ENCODE measurements around the gene SPX. TPM values are rescaled to one million over a fixed set of nuclear protein-coding genes. Genes with fewer than 3 reads are reported as not detected.

Gene SPX
- total RNA-seq, 1 donor from 2014 or later: 0.18 TPM

GRCh38 chr12:21562859-21563258 is 36.8 kb downstream of the SPX start:
- H3K36me3 Mint-ChIP-seq (ENCODE audit: low read depth, unreplicated experiment): no peaks in the 10 kb centered on the region

GRCh38 chr12:21566223-21566906 is 40.3 kb downstream of the SPX start:
- no peak for TF ChIP-seq CTCF (IDR thresholded peaks at IDR 0.05; ENCODE audit: unreplicated experiment)
- H3K36me3 Mint-ChIP-seq (ENCODE audit: low read depth, unreplicated experiment): no peaks in the 10 kb centered on the region
- no peak overlapping the region for H3K27ac Mint-ChIP-seq (ENCODE audit: unreplicated experiment)
- no peak for DNase-seq (ENCODE audit: low spot score)
- no peak overlapping the region for H3K4me3 Mint-ChIP-seq (ENCODE audit: unreplicated experiment)
- no peaks in the 10 kb centered on the region for H3K4me1 Mint-ChIP-seq (ENCODE audit: unreplicated experiment)
- H3K9me3 Mint-ChIP-seq (ENCODE audit: unreplicated experiment): no peaks in the 10 kb centered on the region
- no peaks in the 10 kb centered on the region for H3K27me3 Mint-ChIP-seq (ENCODE audit: unreplicated experiment)

More at GRCh38 chr12:21562859-21563258, 36.8 kb downstream of the SPX start:
- Mint-ChIP-seq H3K4me3 (ENCODE audit: unreplicated experiment) (no peak overlapping the region), H3K27me3 (ENCODE audit: unreplicated experiment) (no peaks in the 10 kb centered on the region), H3K4me1 (ENCODE audit: unreplicated experiment) (no peaks in the 10 kb centered on the region), H3K27ac (ENCODE audit: unreplicated experiment) (no peak overlapping the region), H3K9me3 (ENCODE audit: unreplicated experiment) (no peaks in the 10 kb centered on the region)
- no peak for TF ChIP-seq CTCF (IDR thresholded peaks at IDR 0.05; ENCODE audit: unreplicated experiment)
- DNase-seq (ENCODE audit: low spot score): no peak

- no peak for TF ChIP-seq CTCF (IDR thresholded peaks at IDR 0.05; ENCODE audit: unreplicated experiment)
- Mint-ChIP-seq H3K4me1 (ENCODE audit: unreplicated experiment) (no peaks in the 10 kb centered on the region), H3K36me3 (ENCODE audit: low read depth, unreplicated experiment) (no peaks in the 10 kb centered on the region), H3K9me3 (ENCODE audit: unreplicated experiment) (no peaks in the 10 kb centered on the region), H3K27me3 (ENCODE audit: unreplicated experiment) (no peaks in the 10 kb centered on the region), H3K27ac (ENCODE audit: unreplicated experiment) (no peak overlapping the region), H3K4me3 (ENCODE audit: unreplicated experiment) (no peak overlapping the region)
- DNase-seq (ENCODE audit: low spot score): no peak
Observed at GRCh38 chr12:21566907-21567394, 40.9 kb downstream of the SPX start.

- Mint-ChIP-seq H3K4me1 (ENCODE audit: unreplicated experiment) (no peaks in the 10 kb centered on the region), H3K36me3 (ENCODE audit: low read depth, unreplicated experiment) (no peaks in the 10 kb centered on the region), H3K27ac (ENCODE audit: unreplicated experiment) (no peak overlapping the region), H3K9me3 (ENCODE audit: unreplicated experiment) (no peaks in the 10 kb centered on the region), H3K4me3 (ENCODE audit: unreplicated experiment) (no peak overlapping the region), H3K27me3 (ENCODE audit: unreplicated experiment) (no peaks in the 10 kb centered on the region)
- TF ChIP-seq CTCF (IDR thresholded peaks at IDR 0.05; ENCODE audit: unreplicated experiment): no peak
- DNase-seq (ENCODE audit: low spot score): no peak
Observed at GRCh38 chr12:21568115-21568514, 42.0 kb downstream of the SPX start.

- H3K4me3 Mint-ChIP-seq (ENCODE audit: unreplicated experiment): no peak overlapping the region
- no peaks in the 10 kb centered on the region for H3K9me3 Mint-ChIP-seq (ENCODE audit: unreplicated experiment)
- no peak overlapping the region for H3K27ac Mint-ChIP-seq (ENCODE audit: unreplicated experiment)
- no peaks in the 10 kb centered on the region for H3K36me3 Mint-ChIP-seq (ENCODE audit: low read depth, unreplicated experiment)
- no peaks in the 10 kb centered on the region for H3K27me3 Mint-ChIP-seq (ENCODE audit: unreplicated experiment)
- no peak for DNase-seq (ENCODE audit: low spot score)
- no peak for TF ChIP-seq CTCF (IDR thresholded peaks at IDR 0.05; ENCODE audit: unreplicated experiment)
- no peaks in the 10 kb centered on the region for H3K4me1 Mint-ChIP-seq (ENCODE audit: unreplicated experiment)
Observed at GRCh38 chr12:21571046-21571445, 45.0 kb downstream of the SPX start.
